GM12878 (cell line): ENCODE measurements around the gene ASTN1.

Source experiments
- CTCF ChIP-seq, 3 experiments: IDR thresholded peaks in 2 of 3; conservative IDR thresholded peaks in 1 of 3; 2 replicates each; pipeline ENCODE4 v1.5.1; 2011; ENCODE audit warnings: low read depth in 3 of 3, low read length in 3 of 3, mild to moderate bottlenecking in 3 of 3, control low read depth in 2 of 3, moderate library complexity in 2 of 3, inconsistent platforms in 1 of 3, mixed read lengths in 1 of 3; ENCODE audit not compliant: control insufficient read depth in 2 of 3, insufficient read depth in 1 of 3; ENCODE audit errors: extremely low read depth in 1 of 3
- ETV6 ChIP-seq, 2 experiments: fragments of 450-650 bp in 1 of 2; IDR thresholded peaks in 1 of 2; conservative IDR thresholded peaks in 1 of 2; 2 replicates each; pipeline ENCODE4 v1.6.1; 2014; ENCODE audit warnings: antibody characterized with exemption in 1 of 2, borderline replicate concordance in 1 of 2, low read depth in 1 of 2, mild to moderate bottlenecking in 1 of 2, moderate library complexity in 1 of 2
- HCFC1 ChIP-seq: fragments of 150-350 bp; IDR thresholded peaks from 2 replicates; pipeline ENCODE4 v1.6.1; 2014; ENCODE audit warnings: low read length
- MXI1 ChIP-seq: fragments of 150-350 bp; IDR thresholded peaks from 2 replicates; pipeline ENCODE4 v1.6.1; 2011; ENCODE audit warnings: low read depth, mild to moderate bottlenecking, inconsistent platforms, low read length, improper control_type of control experiment
- NFIC ChIP-seq: IDR thresholded peaks from 2 replicates; pipeline ENCODE4 v1.6.1; 2012; ENCODE audit warnings: low read depth, mild to moderate bottlenecking, inconsistent platforms, low read length, moderate library complexity
- PKNOX1 ChIP-seq: fragments of 450-650 bp; IDR thresholded peaks from 2 replicates; pipeline ENCODE4 v1.6.1; 2016; ENCODE audit warnings: mild to moderate bottlenecking
- POLR2A ChIP-seq: IDR thresholded peaks from 2 replicates; pipeline ENCODE4 v1.6.1; 2011; ENCODE audit warnings: low read depth, mild to moderate bottlenecking, low read length
- SIX5 ChIP-seq: IDR thresholded peaks from 2 replicates; pipeline ENCODE4 v1.6.1; 2011; ENCODE audit warnings: mild to moderate bottlenecking, low read depth, low read length, moderate library complexity; ENCODE audit not compliant: severe bottlenecking
- SREBF1 ChIP-seq: IDR thresholded peaks from 2 replicates; pipeline ENCODE4 v1.6.1; 2012; ENCODE audit warnings: mild to moderate bottlenecking, low read length
- SUZ12 ChIP-seq: fragments of 200-600 bp; sonication (generic); IDR thresholded peaks from one replicate; pipeline ENCODE4 v1.6.1; 2018; ENCODE audit warnings: antibody characterized with exemption, mild to moderate bottlenecking; ENCODE audit not compliant: unreplicated experiment
- ZNF207 ChIP-seq: fragments of 450-650 bp; IDR thresholded peaks from 2 replicates; pipeline ENCODE4 v1.6.1; 2014; ENCODE audit warnings: antibody characterized with exemption, mild to moderate bottlenecking, borderline replicate concordance

- no peak for TF ChIP-seq CTCF (IDR thresholded peaks at IDR 0.05 in 2 of 3, conservative IDR thresholded peaks at IDR 0.05 in 1 of 3; ENCODE audit: control insufficient read depth in 2 of 3, extremely low read depth in 1 of 3, insufficient read depth in 1 of 3, low read depth in 3 of 3, low read length in 3 of 3)
- TF ChIP-seq ZNF207: no peak
- no peak for TF ChIP-seq SUZ12
- TF ChIP-seq ETV6 (conservative IDR thresholded peaks at IDR 0.05 in 1 of 2, IDR thresholded peaks at IDR 0.05 in 1 of 2; ENCODE audit: borderline replicate concordance in 1 of 2, low read depth in 1 of 2): no peak
- no peak for TF ChIP-seq PKNOX1
- TF ChIP-seq MXI1: no peak
- no peak for TF ChIP-seq SIX5
- no peak for TF ChIP-seq SREBF1
- no peak for TF ChIP-seq POLR2A
- TF ChIP-seq NFIC: no peak
- no peak for TF ChIP-seq HCFC1
Measured at GRCh38 chr1:177032434-177032833, 132.1 kb downstream of the ASTN1 start.
